ENCODE data around the gene RAB3A. TPM values are rescaled to one million over a fixed set of nuclear protein-coding genes. Genes with fewer than 3 reads are reported as not detected.

The RAB3A gene
- total RNA-seq, 1 donor from 2014 or later = 35.5 TPM

GRCh38 chr19:18157465-18158063, 46.3 kb downstream of the RAB3A start:
- DNase-seq (no peak), ATAC-seq (no peak)
- intact Hi-C loops (cut with micrococcal nuclease) = no loop called here

GRCh38 chr19:18156841-18157464, 46.9 kb downstream of the RAB3A start:
- peak; percentile 93 for DNase-seq
- ATAC-seq = peak; percentile 25
- intact Hi-C loops (cut with micrococcal nuclease) = no loop called here

GRCh38 chr19:18156268-18156667, 47.6 kb downstream of the RAB3A start:
- ATAC-seq (no peak), DNase-seq (no peak)
- intact Hi-C loops (cut with micrococcal nuclease) = no loop called here

- ATAC-seq = no peak
- intact Hi-C loops (cut with micrococcal nuclease) = no loop called here
- no peak for DNase-seq
Measured at GRCh38 chr19:18155095-18156087, 48.5 kb downstream of the RAB3A start.

GRCh38 chr19:18153556-18154134, 50.2 kb downstream of the RAB3A start:
- no peak for ATAC-seq
- DNase-seq = no peak
- intact Hi-C loops (cut with micrococcal nuclease) = no loop called here

GRCh38 chr19:18152817-18153555, 50.9 kb downstream of the RAB3A start, which contains the start of gene PIK3R2:
Gene PIK3R2, plus strand, starts transcription at chr19:18153163. Its CDS starts 2,717 bp downstream, at chr19:18155880.
- intact Hi-C loops (cut with micrococcal nuclease) = no loop called here
- ATAC-seq = peak; percentile 89
- peak; percentile 100 for DNase-seq

GRCh38 chr19:18152442-18152816, 51.4 kb downstream of the RAB3A start:
- ATAC-seq = peak; percentile 74
- peak; percentile 98 for DNase-seq
- intact Hi-C loops (cut with micrococcal nuclease) = no loop called here

- intact Hi-C loops (cut with micrococcal nuclease) = no loop called here
- no peak for ATAC-seq
- DNase-seq = no peak
Measured at GRCh38 chr19:18150776-18151624, 52.8 kb downstream of the RAB3A start.

- DNase-seq (no peak), ATAC-seq (no peak)
- intact Hi-C loops (cut with micrococcal nuclease) = no loop called here
Measured at GRCh38 chr19:18149596-18149975, 54.3 kb downstream of the RAB3A start.

GRCh38 chr19:18147396-18147795, 56.4 kb downstream of the RAB3A start:
- ATAC-seq = no peak
- intact Hi-C loops (cut with micrococcal nuclease) = no loop called here
- DNase-seq = no peak

Other genes starting within 250 kb of the RAB3A start
- gene KCNN1, start 236.9 kb downstream of the RAB3A start, total RNA-seq = not detected
- gene ARRDC2, start 195.9 kb downstream of the RAB3A start, total RNA-seq = 17.9 TPM
- gene IL12RB1, start 117.1 kb downstream of the RAB3A start, total RNA-seq = 0.94 TPM
- gene MAST3, start 106.3 kb downstream of the RAB3A start, total RNA-seq = 5.6 TPM
- gene PIK3R2, start 50.9 kb downstream of the RAB3A start, total RNA-seq = 29.6 TPM
- 20.6 TPM for gene IFI30, start 30.2 kb downstream of the RAB3A start, total RNA-seq
- gene MPV17L2, start 10.8 kb downstream of the RAB3A start, total RNA-seq = 9.0 TPM
- 1.2 TPM for gene PDE4C, start 22.4 kb upstream of the RAB3A start, total RNA-seq
- gene IQCN, start 70.4 kb upstream of the RAB3A start, total RNA-seq = 0.57 TPM
- gene JUND, start 77.6 kb upstream of the RAB3A start, total RNA-seq = 89.2 TPM
- gene LSM4, start 119.0 kb upstream of the RAB3A start, total RNA-seq = 98.0 TPM
- gene PGPEP1, start 136.6 kb upstream of the RAB3A start, total RNA-seq = 41.2 TPM
- gene GDF15, start 182.1 kb upstream of the RAB3A start, total RNA-seq = 0.27 TPM
- gene LRRC25, start 193.6 kb upstream of the RAB3A start, total RNA-seq = 2.9 TPM
- gene SSBP4, start 215.4 kb upstream of the RAB3A start, total RNA-seq = 36.4 TPM
- 24.4 TPM for gene ISYNA1, start 234.1 kb upstream of the RAB3A start, total RNA-seq